WTC11 (cell line): ENCODE measurements around the gene GABRB3. TPM values are rescaled to one million over a fixed set of nuclear protein-coding genes. Genes with fewer than 3 reads are reported as not detected.

Experiments used
- CREB1 ChIP-seq: sonication (generic); formaldehyde crosslinking; IDR thresholded peaks from 2 replicates; pipeline ENCODE4 v1.8.0; 2023; ENCODE audit warnings: mild to moderate bottlenecking, missing genetic modification reagents
- CREM ChIP-seq: sonication (generic); formaldehyde crosslinking; IDR thresholded peaks from 2 replicates; pipeline ENCODE4 v1.8.1; 2022; ENCODE audit warnings: mild to moderate bottlenecking, missing genetic modification reagents, moderate library complexity
- GRHL2 ChIP-seq: fragments of 250-450 bp; sonication (Bioruptor Pico); IDR thresholded peaks from 2 replicates; pipeline ENCODE4 v1.8.0; 2022; ENCODE audit warnings: mild to moderate bottlenecking, moderate library complexity; ENCODE audit not compliant: insufficient replicate concordance, severe bottlenecking
- HMGA2 ChIP-seq: fragments of 250-450 bp; sonication (Bioruptor Pico); IDR thresholded peaks from 2 replicates; pipeline ENCODE4 v1.4.0; 2021; ENCODE audit warnings: mild to moderate bottlenecking, moderate library complexity
- IRF2 ChIP-seq: sonication (generic); formaldehyde crosslinking; IDR thresholded peaks from 2 replicates; pipeline ENCODE4 v1.8.0; 2022; ENCODE audit warnings: low read depth, missing genetic modification reagents, borderline replicate concordance
- JUN ChIP-seq: sonication (generic); formaldehyde crosslinking; IDR thresholded peaks from 2 replicates; pipeline ENCODE4 v1.8.0; 2023; ENCODE audit warnings: mild to moderate bottlenecking, missing genetic modification reagents
- MXD4 ChIP-seq: fragments of 250-450 bp; sonication (Bioruptor Pico); IDR thresholded peaks from 2 replicates; pipeline ENCODE4 v1.8.0; 2021; ENCODE audit warnings: mild to moderate bottlenecking, moderate library complexity, borderline replicate concordance
- NR2C2 ChIP-seq: sonication (generic); formaldehyde crosslinking; IDR thresholded peaks from 2 replicates; pipeline ENCODE4 v1.8.0; 2022; ENCODE audit warnings: mild to moderate bottlenecking, missing genetic modification reagents
- RELA ChIP-seq: sonication (generic); formaldehyde crosslinking; IDR thresholded peaks from 2 replicates; pipeline ENCODE4 v1.8.1; 2022; ENCODE audit warnings: missing genetic modification reagents, mild to moderate bottlenecking, borderline replicate concordance
- SP1 ChIP-seq: sonication (generic); formaldehyde crosslinking; conservative IDR thresholded peaks from 2 replicates; pipeline ENCODE4 v1.8.1; 2022; ENCODE audit warnings: missing genetic modification reagents
- TCF7 ChIP-seq: sonication (generic); formaldehyde crosslinking; IDR thresholded peaks from 2 replicates; pipeline ENCODE4 v1.8.0; 2022; ENCODE audit warnings: mild to moderate bottlenecking, low read depth, missing genetic modification reagents, moderate library complexity
- TP53 ChIP-seq: sonication (generic); formaldehyde crosslinking; IDR thresholded peaks from 2 replicates; pipeline ENCODE4 v1.8.1; 2023; ENCODE audit warnings: mild to moderate bottlenecking, missing genetic modification reagents
- total RNA-seq: library from RNA; stranded (reverse); gene quantifications from 3 replicates; pipeline ENCODE4 v1.2.3, GENCODE V29; 2021
- TF ChIP-seq, protein P1 (sequence below): fragments of 250-450 bp; sonication (Bioruptor Pico); IDR thresholded peaks from 2 replicates; pipeline ENCODE4 v1.8.0; 2021; ENCODE audit warnings: mild to moderate bottlenecking
- TF ChIP-seq, protein P2 (sequence below): fragments of 250-450 bp; sonication (Bioruptor Pico); IDR thresholded peaks from 2 replicates; pipeline ENCODE4 v1.9.0; 2021; ENCODE audit warnings: mild to moderate bottlenecking, borderline replicate concordance
- TF ChIP-seq, protein P3 (sequence below): sonication (generic); formaldehyde crosslinking; IDR thresholded peaks from 2 replicates; pipeline ENCODE4 v1.8.0; 2023; ENCODE audit warnings: missing genetic modification reagents
- TF ChIP-seq, protein P4 (sequence below): fragments of 250-450 bp; sonication (Bioruptor Pico); conservative IDR thresholded peaks from 2 replicates; pipeline ENCODE4 v1.9.0; 2021; ENCODE audit warnings: mild to moderate bottlenecking
- TF ChIP-seq, protein P5 (sequence below): fragments of 250-450 bp; sonication (Bioruptor Pico); IDR thresholded peaks from 2 replicates; pipeline ENCODE4 v1.9.0; 2021; ENCODE audit warnings: mild to moderate bottlenecking
- TF ChIP-seq, protein P6 (sequence below): sonication (generic); formaldehyde crosslinking; IDR thresholded peaks from 2 replicates; pipeline ENCODE4 v1.8.0; 2022; ENCODE audit warnings: mild to moderate bottlenecking, missing genetic modification reagents
- TF ChIP-seq, protein P7 (sequence below): fragments of 250-450 bp; sonication (Bioruptor Pico); IDR thresholded peaks from 2 replicates; pipeline ENCODE4 v2.1.2; 2022; ENCODE audit warnings: mild to moderate bottlenecking, moderate library complexity
- TF ChIP-seq, protein P8 (sequence below): sonication (generic); formaldehyde crosslinking; IDR thresholded peaks from 2 replicates; pipeline ENCODE4 v1.8.1; 2023; ENCODE audit warnings: mild to moderate bottlenecking, missing genetic modification reagents
- TF ChIP-seq, protein P9 (sequence below): sonication (generic); formaldehyde crosslinking; IDR thresholded peaks from 2 replicates; pipeline ENCODE4 v1.8.0; 2022; ENCODE audit warnings: mild to moderate bottlenecking, missing genetic modification reagents

The GABRB3 gene
- total RNA-seq, 1 experiment from 2014 or later = 203 TPM

DNA sequence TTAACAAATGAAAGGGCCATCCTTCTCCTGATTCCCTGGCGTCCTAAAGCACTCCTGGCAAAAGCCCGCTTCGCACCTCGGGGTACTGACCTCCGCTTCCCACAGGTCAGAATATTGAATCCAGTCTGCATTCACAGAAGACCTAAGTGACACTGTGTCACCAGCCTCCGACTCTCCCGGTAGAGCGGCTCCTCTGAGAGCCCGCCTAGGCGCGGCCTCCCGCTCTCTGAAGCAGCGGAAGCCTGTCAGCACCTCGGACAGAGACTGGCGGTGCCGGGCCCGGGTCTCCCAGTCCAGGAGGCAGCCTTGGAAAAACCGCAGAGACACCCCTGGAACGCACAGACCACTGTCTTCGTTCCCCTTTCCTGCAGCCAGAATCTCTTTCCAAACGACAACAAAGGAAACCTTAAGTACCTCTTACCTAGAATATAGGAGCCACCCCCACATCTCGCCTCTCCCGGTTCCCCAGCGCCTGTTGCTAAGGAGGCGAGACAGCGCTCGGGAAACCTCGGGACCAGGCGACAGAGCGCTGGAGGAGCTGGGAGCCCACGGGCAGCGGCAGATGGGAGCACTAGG lies 1.2 kb downstream of the GABRB3 start (continued):
- TF ChIP-seq, protein P1, sequence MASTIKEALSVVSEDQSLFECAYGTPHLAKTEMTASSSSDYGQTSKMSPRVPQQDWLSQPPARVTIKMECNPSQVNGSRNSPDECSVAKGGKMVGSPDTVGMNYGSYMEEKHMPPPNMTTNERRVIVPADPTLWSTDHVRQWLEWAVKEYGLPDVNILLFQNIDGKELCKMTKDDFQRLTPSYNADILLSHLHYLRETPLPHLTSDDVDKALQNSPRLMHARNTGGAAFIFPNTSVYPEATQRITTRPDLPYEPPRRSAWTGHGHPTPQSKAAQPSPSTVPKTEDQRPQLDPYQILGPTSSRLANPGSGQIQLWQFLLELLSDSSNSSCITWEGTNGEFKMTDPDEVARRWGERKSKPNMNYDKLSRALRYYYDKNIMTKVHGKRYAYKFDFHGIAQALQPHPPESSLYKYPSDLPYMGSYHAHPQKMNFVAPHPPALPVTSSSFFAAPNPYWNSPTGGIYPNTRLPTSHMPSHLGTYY (CRISPR knock-in tag) = no peak
- no peak for TF ChIP-seq MXD4 (CRISPR knock-in tag)
- TF ChIP-seq TP53 = peak; percentile 57; the same call in 1 of the 2 replicates
- TF ChIP-seq, protein P2, sequence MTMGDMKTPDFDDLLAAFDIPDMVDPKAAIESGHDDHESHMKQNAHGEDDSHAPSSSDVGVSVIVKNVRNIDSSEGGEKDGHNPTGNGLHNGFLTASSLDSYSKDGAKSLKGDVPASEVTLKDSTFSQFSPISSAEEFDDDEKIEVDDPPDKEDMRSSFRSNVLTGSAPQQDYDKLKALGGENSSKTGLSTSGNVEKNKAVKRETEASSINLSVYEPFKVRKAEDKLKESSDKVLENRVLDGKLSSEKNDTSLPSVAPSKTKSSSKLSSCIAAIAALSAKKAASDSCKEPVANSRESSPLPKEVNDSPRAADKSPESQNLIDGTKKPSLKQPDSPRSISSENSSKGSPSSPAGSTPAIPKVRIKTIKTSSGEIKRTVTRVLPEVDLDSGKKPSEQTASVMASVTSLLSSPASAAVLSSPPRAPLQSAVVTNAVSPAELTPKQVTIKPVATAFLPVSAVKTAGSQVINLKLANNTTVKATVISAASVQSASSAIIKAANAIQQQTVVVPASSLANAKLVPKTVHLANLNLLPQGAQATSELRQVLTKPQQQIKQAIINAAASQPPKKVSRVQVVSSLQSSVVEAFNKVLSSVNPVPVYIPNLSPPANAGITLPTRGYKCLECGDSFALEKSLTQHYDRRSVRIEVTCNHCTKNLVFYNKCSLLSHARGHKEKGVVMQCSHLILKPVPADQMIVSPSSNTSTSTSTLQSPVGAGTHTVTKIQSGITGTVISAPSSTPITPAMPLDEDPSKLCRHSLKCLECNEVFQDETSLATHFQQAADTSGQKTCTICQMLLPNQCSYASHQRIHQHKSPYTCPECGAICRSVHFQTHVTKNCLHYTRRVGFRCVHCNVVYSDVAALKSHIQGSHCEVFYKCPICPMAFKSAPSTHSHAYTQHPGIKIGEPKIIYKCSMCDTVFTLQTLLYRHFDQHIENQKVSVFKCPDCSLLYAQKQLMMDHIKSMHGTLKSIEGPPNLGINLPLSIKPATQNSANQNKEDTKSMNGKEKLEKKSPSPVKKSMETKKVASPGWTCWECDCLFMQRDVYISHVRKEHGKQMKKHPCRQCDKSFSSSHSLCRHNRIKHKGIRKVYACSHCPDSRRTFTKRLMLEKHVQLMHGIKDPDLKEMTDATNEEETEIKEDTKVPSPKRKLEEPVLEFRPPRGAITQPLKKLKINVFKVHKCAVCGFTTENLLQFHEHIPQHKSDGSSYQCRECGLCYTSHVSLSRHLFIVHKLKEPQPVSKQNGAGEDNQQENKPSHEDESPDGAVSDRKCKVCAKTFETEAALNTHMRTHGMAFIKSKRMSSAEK = no peak
- TF ChIP-seq, protein P3, sequence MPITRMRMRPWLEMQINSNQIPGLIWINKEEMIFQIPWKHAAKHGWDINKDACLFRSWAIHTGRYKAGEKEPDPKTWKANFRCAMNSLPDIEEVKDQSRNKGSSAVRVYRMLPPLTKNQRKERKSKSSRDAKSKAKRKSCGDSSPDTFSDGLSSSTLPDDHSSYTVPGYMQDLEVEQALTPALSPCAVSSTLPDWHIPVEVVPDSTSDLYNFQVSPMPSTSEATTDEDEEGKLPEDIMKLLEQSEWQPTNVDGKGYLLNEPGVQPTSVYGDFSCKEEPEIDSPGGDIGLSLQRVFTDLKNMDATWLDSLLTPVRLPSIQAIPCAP (CRISPR knock-in tag) = no peak; the same call in 1 of the 2 replicates
- no peak for TF ChIP-seq GRHL2 (CRISPR knock-in tag)
- TF ChIP-seq JUN (CRISPR knock-in tag) = peak; percentile 67; the same call in 1 of the 2 replicates
- TF ChIP-seq TCF7 (CRISPR knock-in tag) = 0 out of 2 replicates have a peak, but pooled peaks have one; percentile 63
- TF ChIP-seq, protein P4, sequence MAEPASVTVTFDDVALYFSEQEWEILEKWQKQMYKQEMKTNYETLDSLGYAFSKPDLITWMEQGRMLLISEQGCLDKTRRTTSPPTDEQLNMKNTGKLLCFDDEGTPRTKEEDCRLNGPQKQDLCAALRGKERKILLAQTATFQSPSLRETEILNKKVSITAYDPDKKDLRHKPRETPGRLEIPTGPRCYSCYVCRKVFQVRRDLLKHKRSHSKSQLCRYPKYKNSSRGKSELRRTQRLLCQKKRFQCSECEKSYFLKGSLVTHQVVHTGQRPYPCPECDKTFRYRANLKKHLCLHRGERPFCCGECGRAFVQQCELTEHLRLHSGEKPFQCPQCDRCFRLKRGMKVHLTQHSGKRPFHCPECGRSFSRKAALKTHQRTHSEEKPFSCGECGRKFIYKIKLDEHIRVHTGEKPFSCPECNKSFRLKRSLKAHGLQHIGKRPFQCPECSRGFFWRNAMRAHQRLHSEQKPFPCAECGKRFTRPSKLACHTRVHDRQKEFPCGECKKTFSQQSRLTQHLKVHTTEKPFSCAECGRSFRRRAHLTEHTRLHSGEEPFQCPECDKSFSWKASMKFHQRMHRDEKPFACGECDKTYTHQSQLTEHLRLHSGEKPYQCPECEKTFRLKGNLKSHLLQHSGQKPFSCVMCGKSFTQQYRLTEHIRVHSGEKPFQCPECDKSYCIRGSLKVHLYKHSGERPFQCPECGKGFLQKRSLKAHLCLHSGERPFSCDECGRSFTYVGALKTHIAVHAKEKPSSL (CRISPR knock-in tag) = no peak
- no peak for TF ChIP-seq IRF2 (CRISPR knock-in tag)
- TF ChIP-seq, protein P5, sequence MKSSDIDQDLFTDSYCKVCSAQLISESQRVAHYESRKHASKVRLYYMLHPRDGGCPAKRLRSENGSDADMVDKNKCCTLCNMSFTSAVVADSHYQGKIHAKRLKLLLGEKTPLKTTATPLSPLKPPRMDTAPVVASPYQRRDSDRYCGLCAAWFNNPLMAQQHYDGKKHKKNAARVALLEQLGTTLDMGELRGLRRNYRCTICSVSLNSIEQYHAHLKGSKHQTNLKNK (CRISPR knock-in tag) = no peak
- no peak for TF ChIP-seq HMGA2 (CRISPR knock-in tag)
- TF ChIP-seq SP1 (CRISPR knock-in tag) = peak; percentile 67
- TF ChIP-seq, protein P6, sequence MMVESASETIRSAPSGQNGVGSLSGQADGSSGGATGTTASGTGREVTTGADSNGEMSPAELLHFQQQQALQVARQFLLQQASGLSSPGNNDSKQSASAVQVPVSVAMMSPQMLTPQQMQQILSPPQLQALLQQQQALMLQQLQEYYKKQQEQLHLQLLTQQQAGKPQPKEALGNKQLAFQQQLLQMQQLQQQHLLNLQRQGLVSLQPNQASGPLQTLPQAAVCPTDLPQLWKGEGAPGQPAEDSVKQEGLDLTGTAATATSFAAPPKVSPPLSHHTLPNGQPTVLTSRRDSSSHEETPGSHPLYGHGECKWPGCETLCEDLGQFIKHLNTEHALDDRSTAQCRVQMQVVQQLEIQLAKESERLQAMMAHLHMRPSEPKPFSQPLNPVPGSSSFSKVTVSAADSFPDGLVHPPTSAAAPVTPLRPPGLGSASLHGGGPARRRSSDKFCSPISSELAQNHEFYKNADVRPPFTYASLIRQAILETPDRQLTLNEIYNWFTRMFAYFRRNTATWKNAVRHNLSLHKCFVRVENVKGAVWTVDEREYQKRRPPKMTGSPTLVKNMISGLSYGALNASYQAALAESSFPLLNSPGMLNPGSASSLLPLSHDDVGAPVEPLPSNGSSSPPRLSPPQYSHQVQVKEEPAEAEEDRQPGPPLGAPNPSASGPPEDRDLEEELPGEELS (CRISPR knock-in tag) = peak; percentile 51; the same call in 1 of the 2 replicates
- TF ChIP-seq, protein P7, sequence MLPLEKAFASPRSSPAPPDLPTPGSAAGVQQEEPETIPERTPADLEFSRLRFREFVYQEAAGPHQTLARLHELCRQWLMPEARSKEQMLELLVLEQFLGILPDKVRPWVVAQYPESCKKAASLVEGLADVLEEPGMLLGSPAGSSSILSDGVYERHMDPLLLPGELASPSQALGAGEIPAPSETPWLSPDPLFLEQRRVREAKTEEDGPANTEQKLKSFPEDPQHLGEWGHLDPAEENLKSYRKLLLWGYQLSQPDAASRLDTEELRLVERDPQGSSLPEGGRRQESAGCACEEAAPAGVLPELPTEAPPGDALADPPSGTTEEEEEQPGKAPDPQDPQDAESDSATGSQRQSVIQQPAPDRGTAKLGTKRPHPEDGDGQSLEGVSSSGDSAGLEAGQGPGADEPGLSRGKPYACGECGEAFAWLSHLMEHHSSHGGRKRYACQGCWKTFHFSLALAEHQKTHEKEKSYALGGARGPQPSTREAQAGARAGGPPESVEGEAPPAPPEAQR = no peak
- TF ChIP-seq, protein P8, sequence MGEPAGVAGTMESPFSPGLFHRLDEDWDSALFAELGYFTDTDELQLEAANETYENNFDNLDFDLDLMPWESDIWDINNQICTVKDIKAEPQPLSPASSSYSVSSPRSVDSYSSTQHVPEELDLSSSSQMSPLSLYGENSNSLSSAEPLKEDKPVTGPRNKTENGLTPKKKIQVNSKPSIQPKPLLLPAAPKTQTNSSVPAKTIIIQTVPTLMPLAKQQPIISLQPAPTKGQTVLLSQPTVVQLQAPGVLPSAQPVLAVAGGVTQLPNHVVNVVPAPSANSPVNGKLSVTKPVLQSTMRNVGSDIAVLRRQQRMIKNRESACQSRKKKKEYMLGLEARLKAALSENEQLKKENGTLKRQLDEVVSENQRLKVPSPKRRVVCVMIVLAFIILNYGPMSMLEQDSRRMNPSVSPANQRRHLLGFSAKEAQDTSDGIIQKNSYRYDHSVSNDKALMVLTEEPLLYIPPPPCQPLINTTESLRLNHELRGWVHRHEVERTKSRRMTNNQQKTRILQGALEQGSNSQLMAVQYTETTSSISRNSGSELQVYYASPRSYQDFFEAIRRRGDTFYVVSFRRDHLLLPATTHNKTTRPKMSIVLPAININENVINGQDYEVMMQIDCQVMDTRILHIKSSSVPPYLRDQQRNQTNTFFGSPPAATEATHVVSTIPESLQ (CRISPR knock-in tag) = no peak
- TF ChIP-seq CREM (CRISPR knock-in tag) = no peak
- TF ChIP-seq RELA (CRISPR knock-in tag) = no peak
- no peak for TF ChIP-seq NR2C2 (CRISPR knock-in tag)
- TF ChIP-seq, protein P9, sequence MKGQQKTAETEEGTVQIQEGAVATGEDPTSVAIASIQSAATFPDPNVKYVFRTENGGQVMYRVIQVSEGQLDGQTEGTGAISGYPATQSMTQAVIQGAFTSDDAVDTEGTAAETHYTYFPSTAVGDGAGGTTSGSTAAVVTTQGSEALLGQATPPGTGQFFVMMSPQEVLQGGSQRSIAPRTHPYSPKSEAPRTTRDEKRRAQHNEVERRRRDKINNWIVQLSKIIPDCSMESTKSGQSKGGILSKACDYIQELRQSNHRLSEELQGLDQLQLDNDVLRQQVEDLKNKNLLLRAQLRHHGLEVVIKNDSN (CRISPR knock-in tag) = no peak; the same call in 1 of the 2 replicates
- no peak for TF ChIP-seq CREB1 (CRISPR knock-in tag)
